Hair follicle dermal papilla cell (primary cell): ENCODE measurements around the gene PHETA2. TPM values are rescaled to one million over a fixed set of nuclear protein-coding genes. Genes with fewer than 3 reads are reported as not detected.

Source experiments
- small RNA-seq: library from RNA; depleted of rRNA; stranded (forward); fragments of <200 nt; gene quantifications from one replicate; pipeline ENCODE3, GENCODE V24; 2012
- total RNA-seq: library from RNA; depleted of rRNA; stranded (reverse); fragments of >200 nt; gene quantifications from 2 replicates; pipeline ENCODE4 v1.2.3, GENCODE V29; 2012

The PHETA2 gene, protein sequence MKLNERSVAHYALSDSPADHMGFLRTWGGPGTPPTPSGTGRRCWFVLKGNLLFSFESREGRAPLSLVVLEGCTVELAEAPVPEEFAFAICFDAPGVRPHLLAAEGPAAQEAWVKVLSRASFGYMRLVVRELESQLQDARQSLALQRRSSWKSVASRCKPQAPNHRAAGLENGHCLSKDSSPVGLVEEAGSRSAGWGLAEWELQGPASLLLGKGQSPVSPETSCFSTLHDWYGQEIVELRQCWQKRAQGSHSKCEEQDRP
- 28.9 and 33.8 TPM in 2 replicates for total RNA-seq

DNA sequence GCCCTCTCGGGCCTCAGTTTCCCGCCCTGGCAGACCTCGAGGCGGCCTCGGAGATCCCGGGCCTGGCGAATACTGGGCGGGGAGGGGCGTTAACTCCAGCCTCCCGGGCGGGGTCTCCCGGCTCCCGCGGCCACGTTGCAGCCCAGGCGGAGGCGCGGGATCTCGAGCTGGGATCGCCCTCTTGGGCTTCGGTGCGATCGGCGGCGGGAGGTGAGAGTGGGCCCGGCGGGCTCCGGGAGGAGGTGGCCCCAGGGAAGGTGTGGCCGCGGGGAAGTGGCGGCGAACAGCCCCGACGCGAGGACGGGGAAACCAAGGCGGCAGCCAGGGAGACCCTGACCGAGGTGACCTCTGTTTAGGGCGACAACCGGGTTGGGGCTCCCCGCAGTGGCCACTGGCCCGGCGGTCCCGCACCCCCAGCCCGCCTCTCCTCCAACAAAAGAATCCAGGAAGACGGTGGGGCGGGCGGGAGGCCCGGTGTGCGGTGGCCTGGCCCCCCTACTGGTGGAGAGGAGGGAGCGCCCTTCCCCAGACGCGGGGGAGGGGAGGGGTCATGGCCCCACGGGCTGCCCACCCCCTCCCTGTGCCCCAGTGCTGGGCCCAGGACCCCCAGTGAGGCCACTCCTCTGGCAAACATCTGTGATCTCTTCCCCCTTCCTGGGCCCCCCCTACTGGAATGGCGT lies at the start of gene PHETA2:
Gene PHETA2 (plus strand): TSS at position 117 of the 680 bp plus-strand sequence. CDS start 3,046 bp downstream, outside the sequence.

GRCh38 chr22:42070517-42071422 lies 3.3 kb upstream of the PHETA2 start, which contains the start of gene NAGA:
Gene NAGA (minus strand): TSS chr22:42070812. CDS start chr22:42070297, 515 bp downstream.

GRCh38 chr22:42079319-42080251 lies 5.5 kb downstream of the PHETA2 start, which contains the start of gene SMDT1:
Gene SMDT1 (plus strand): TSS chr22:42079700. CDS start chr22:42079769, 69 bp downstream.

GRCh38 chr22:42090596-42091454 lies 16.8 kb downstream of the PHETA2 start, which contains the start of gene NDUFA6:
Gene NDUFA6 (minus strand): TSS chr22:42090772. CDS start chr22:42090744, 28 bp downstream.

Small RNA genes within 50 kb of the gene (small RNA-seq; reads per million reads assigned to genes)
- gene SNORD13P1 = not detected

Other genes with a start within 250 kb of the PHETA2 start
- 98.8 and 109 TPM in 2 replicates for gene SREBF2, start 241.1 kb upstream of the PHETA2 start, total RNA-seq
- gene SHISA8, start 159.2 kb upstream of the PHETA2 start, total RNA-seq = not detected in 2 replicates
- 0.16 and 0.36 TPM in 2 replicates for gene TNFRSF13C, start 147.4 kb upstream of the PHETA2 start, total RNA-seq
- gene CENPM, start 127.1 kb upstream of the PHETA2 start, total RNA-seq = 2.4 and 2.6 TPM in 2 replicates
- gene SEPTIN3, start 104.8 kb upstream of the PHETA2 start, total RNA-seq = 5.1 and 8.3 TPM in 2 replicates
- gene WBP2NL, start 75.5 kb upstream of the PHETA2 start, total RNA-seq = 1.6 and 2.2 TPM in 2 replicates
- 71.3 and 76.3 TPM in 2 replicates for gene NAGA, start 3.4 kb upstream of the PHETA2 start, total RNA-seq
- 3.4 and 5.7 TPM in 2 replicates for gene SMDT1, start 5.5 kb downstream of the PHETA2 start, total RNA-seq
- gene NDUFA6, start 16.5 kb downstream of the PHETA2 start, total RNA-seq = 23.5 and 32.2 TPM in 2 replicates
- gene CYP2D6, start 56.6 kb downstream of the PHETA2 start, total RNA-seq = 0.24 and 0.49 TPM in 2 replicates
- 48.3 and 60.5 TPM in 2 replicates for gene TCF20, start 196.4 kb downstream of the PHETA2 start, total RNA-seq